IMR-90 (cell line): ENCODE data around the gene GRAP.
"Not testable (repeated sequence)": the region's sequence is repeated elsewhere in the genome, so short reads cannot be mapped to it uniquely, and the experiment has no call there.

Source experiments
- BHLHE40 ChIP-seq: fragments of 150-350 bp; IDR thresholded peaks from 2 replicates; pipeline ENCODE4 v1.6.1; 2016; ENCODE audit warnings: mild to moderate bottlenecking, low read depth, low read length
- CEBPB ChIP-seq: IDR thresholded peaks from 2 replicates; pipeline ENCODE4 v1.6.1; 2012; ENCODE audit warnings: low read depth, low read length, improper control_type of control experiment
- CHD1 ChIP-seq: IDR thresholded peaks from 2 replicates; pipeline ENCODE4 v1.6.1; 2012; ENCODE audit warnings: low read depth, low read length, improper control_type of control experiment
- CTCF ChIP-seq: conservative IDR thresholded peaks from 2 replicates; pipeline ENCODE4 v1.5.1; 2012; ENCODE audit warnings: mild to moderate bottlenecking, low read depth, low read length, improper control_type of control experiment
- FOS ChIP-seq: fragments of 150-350 bp; IDR thresholded peaks from 2 replicates; pipeline ENCODE4 v1.6.1; 2016; ENCODE audit warnings: low read depth, low read length
- MAZ ChIP-seq: IDR thresholded peaks from 2 replicates; pipeline ENCODE4 v1.6.1; 2012; ENCODE audit warnings: low read depth, mild to moderate bottlenecking, low read length, improper control_type of control experiment, moderate library complexity, borderline replicate concordance
- MXI1 ChIP-seq: IDR thresholded peaks from 2 replicates; pipeline ENCODE4 v1.6.1; 2012; ENCODE audit warnings: low read depth, mild to moderate bottlenecking, low read length, moderate library complexity, borderline replicate concordance
- NFE2L2 ChIP-seq: fragments of 150-350 bp; IDR thresholded peaks from 2 replicates; pipeline ENCODE4 v1.6.1; 2016; ENCODE audit warnings: low read depth, mild to moderate bottlenecking, low read length
- POLR2A ChIP-seq: IDR thresholded peaks from 2 replicates; pipeline ENCODE4 v1.6.1; 2012; ENCODE audit warnings: mild to moderate bottlenecking, low read depth, low read length
- RAD21 ChIP-seq: IDR thresholded peaks from 2 replicates; pipeline ENCODE4 v1.6.1; 2012; ENCODE audit warnings: low read length, improper control_type of control experiment
- RFX5 ChIP-seq: IDR thresholded peaks from 2 replicates; pipeline ENCODE4 v1.8.0; 2012; ENCODE audit warnings: low read depth, mild to moderate bottlenecking, low read length, moderate library complexity
- SMC3 ChIP-seq: fragments of 150-350 bp; IDR thresholded peaks from 2 replicates; pipeline ENCODE4 v1.6.1; 2016; ENCODE audit warnings: low read depth, mild to moderate bottlenecking, antibody characterized with exemption, low read length, moderate library complexity
- TF ChIP-seq, protein P1 (sequence below): fragments of 150-350 bp; IDR thresholded peaks from 2 replicates; pipeline ENCODE4 v1.6.1; 2017; ENCODE audit warnings: mild to moderate bottlenecking, antibody characterized with exemption, low read length, low read depth

GRCh38 chr17:19090058-19090772 is 43.5 kb upstream of the GRAP start:
- TF ChIP-seq CTCF, MAZ, NFE2L2, RFX5, MXI1, POLR2A, BHLHE40, CEBPB, SMC3, FOS, RAD21, CHD1: not testable (repeated sequence)
- TF ChIP-seq, protein P1, sequence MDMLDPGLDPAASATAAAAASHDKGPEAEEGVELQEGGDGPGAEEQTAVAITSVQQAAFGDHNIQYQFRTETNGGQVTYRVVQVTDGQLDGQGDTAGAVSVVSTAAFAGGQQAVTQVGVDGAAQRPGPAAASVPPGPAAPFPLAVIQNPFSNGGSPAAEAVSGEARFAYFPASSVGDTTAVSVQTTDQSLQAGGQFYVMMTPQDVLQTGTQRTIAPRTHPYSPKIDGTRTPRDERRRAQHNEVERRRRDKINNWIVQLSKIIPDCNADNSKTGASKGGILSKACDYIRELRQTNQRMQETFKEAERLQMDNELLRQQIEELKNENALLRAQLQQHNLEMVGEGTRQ = not testable (repeated sequence)
